ENCODE measurements around the gene SLC4A5. TPM values are rescaled to one million over a fixed set of nuclear protein-coding genes. Genes with fewer than 3 reads are reported as not detected.
"Not testable (repeated sequence)": the region's sequence is repeated elsewhere in the genome, so short reads cannot be mapped to it uniquely, and the experiment has no call there.

SLC4A5 gene
- total RNA-seq, 2 experiments from 2014 or later, result 1.1 to 2.3 TPM

- CTCF ChIA-PET, result interaction anchor here (0.7 to 2.7 kb wide), 3 partner anchors 8 to 93 kb away, joined by 3 to 17 read pairs (median 4); no protein-coding TSS in a partner anchor
- no peak overlapping the region for H3K27ac Mint-ChIP-seq
- DNase-seq, result no peak
- H3K4me3 Mint-ChIP-seq, result no peak overlapping the region
- no peaks in the 10 kb centered on the region for H3K9me3 Mint-ChIP-seq
- H3K27me3 Mint-ChIP-seq (ENCODE audit: low read depth), result no peaks in the 10 kb centered on the region
- no peaks in the 10 kb centered on the region for H3K4me1 Mint-ChIP-seq (ENCODE audit: low read depth)
- no peaks in the 10 kb centered on the region for H3K36me3 Mint-ChIP-seq (ENCODE audit: low read depth)
- intact Hi-C loops (cut with micrococcal nuclease), result no loop called here
These were observed 100.7 kb downstream of the SLC4A5 start for GRCh38 chr2:74242354-74243071.

- intact Hi-C loops (cut with micrococcal nuclease), result no loop called here
- CTCF ChIA-PET, result interaction anchor here (1.1 to 1.8 kb wide), 2 partner anchors 11 to 415 kb away, joined by 3 to 9 read pairs; no protein-coding TSS in a partner anchor
- no peak overlapping the region for H3K27ac Mint-ChIP-seq
- peaks cover 6% of the 10 kb centered on the region for H3K4me1 Mint-ChIP-seq (ENCODE audit: low read depth)
- H3K9me3 Mint-ChIP-seq, result no peaks in the 10 kb centered on the region
- DNase-seq, result no peak
- H3K4me3 Mint-ChIP-seq, result no peak overlapping the region
- no peaks in the 10 kb centered on the region for H3K27me3 Mint-ChIP-seq (ENCODE audit: low read depth)
- no peaks in the 10 kb centered on the region for H3K36me3 Mint-ChIP-seq (ENCODE audit: low read depth)
These were observed 103.9 kb downstream of the SLC4A5 start for GRCh38 chr2:74239346-74239745.

DNA sequence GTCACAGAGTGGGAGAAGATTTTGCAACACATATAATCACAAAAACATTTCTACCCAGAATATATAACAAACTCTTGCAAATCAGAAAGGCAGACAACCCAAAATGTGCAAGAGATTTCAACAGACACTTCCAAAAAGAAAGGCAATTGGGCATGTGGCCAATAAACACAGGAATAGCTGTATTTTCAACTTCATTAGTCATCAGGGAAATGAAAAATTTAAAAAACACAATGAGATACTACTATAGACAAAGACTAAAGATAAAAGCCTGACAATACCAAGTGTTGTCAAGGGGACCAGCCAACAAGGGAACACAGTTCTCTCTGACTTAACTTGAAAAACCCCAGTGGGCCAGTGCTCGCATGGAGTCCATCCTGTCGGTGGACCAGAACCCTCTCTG, 104.3 kb downstream of the SLC4A5 start:
- intact Hi-C loops (cut with micrococcal nuclease), result no loop called here

DNA sequence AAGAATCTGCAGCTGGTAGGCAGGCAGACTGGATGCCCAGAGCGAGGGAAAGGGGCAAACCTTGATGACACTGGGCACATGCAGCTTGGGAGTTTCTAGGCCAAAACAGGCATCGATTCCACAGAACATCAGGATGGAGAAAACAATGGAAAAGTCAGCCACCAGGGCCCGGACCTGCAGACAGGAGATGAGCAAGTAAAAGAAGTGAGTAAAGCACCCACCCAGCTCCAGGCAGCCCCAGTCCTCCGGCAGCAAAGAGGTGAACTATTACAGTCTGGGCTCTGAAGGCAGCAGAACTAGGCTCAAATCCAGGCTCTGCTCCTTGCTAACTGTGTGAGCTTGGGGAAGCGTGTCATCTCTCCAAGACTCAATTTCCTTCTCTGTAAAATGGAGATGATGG, 108.2 kb downstream of the SLC4A5 start:
- intact Hi-C loops (cut with micrococcal nuclease), result no loop called here
- no peak for DNase-seq
- H3K27ac Mint-ChIP-seq, result no peak overlapping the region
- H3K4me3 Mint-ChIP-seq, result no peak overlapping the region
- H3K4me1 Mint-ChIP-seq (ENCODE audit: low read depth), result peaks cover 6% of the 10 kb centered on the region
- no peaks in the 10 kb centered on the region for H3K27me3 Mint-ChIP-seq (ENCODE audit: low read depth)
- H3K36me3 Mint-ChIP-seq (ENCODE audit: low read depth), result no peaks in the 10 kb centered on the region
- CTCF ChIA-PET, result interaction anchor here (1.2 to 2.1 kb wide), 2 partner anchors 14 to 100 kb away, joined by 3 to 8 read pairs; no protein-coding TSS in a partner anchor
- no peaks in the 10 kb centered on the region for H3K9me3 Mint-ChIP-seq

More for the DNA sequence above, 104.3 kb downstream of the SLC4A5 start:
- no peak for DNase-seq
- Mint-ChIP-seq H3K4me3 (no peak overlapping the region), H3K27ac (no peak overlapping the region), H3K27me3 (ENCODE audit: low read depth) (no peaks in the 10 kb centered on the region), H3K36me3 (ENCODE audit: low read depth) (no peaks in the 10 kb centered on the region), H3K9me3 (no peaks in the 10 kb centered on the region), H3K4me1 (ENCODE audit: low read depth) (peaks cover 6% of the 10 kb centered on the region)
- CTCF ChIA-PET, result interaction anchor here (1.1 to 1.8 kb wide), 2 partner anchors 11 to 415 kb away, joined by 3 to 9 read pairs; no protein-coding TSS in a partner anchor

GRCh38 chr2:74233648-74234047, 109.6 kb downstream of the SLC4A5 start:
- CTCF ChIA-PET, result interaction anchor here (1.2 to 2.1 kb wide), 2 partner anchors 15 to 101 kb away, joined by 3 to 8 read pairs; no protein-coding TSS in a partner anchor
- intact Hi-C loops (cut with micrococcal nuclease), result no loop called here

GRCh38 chr2:74232426-74232825, 110.8 kb downstream of the SLC4A5 start:
- intact Hi-C loops (cut with micrococcal nuclease), result no loop called here
- CTCF ChIA-PET, result interaction anchor here (0.5 to 0.9 kb wide), 2 partner anchors 10 to 62 kb away, joined by 3 read pairs; no protein-coding TSS in a partner anchor

More at GRCh38 chr2:74233648-74234047, 109.6 kb downstream of the SLC4A5 start:
- Mint-ChIP-seq H3K27ac (no peak overlapping the region), H3K9me3 (no peaks in the 10 kb centered on the region), H3K36me3 (ENCODE audit: low read depth) (no peaks in the 10 kb centered on the region), H3K27me3 (ENCODE audit: low read depth) (no peaks in the 10 kb centered on the region), H3K4me3 (no peak overlapping the region), H3K4me1 (ENCODE audit: low read depth) (peaks cover 6% of the 10 kb centered on the region)
- no peak for DNase-seq

DNA sequence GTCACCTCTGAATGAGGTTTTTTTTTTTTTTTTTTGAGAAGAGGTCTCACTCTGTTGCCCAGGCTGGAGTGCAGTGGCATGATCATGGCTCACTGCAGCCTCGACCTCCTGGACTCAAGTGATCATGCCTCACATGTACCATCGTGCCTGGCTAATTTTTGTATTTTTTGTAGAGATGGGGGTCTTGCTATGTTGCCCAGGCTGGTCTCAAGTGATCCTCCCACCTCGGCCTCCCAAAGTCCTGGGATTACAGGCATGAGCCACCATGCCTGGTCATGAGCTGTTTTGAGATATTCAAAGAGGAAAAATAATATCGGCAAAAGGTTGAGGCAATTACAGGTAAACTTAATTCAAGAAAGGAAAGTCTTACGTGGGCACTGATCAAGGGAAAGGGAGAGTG, 113.4 kb downstream of the SLC4A5 start:
- H3K27ac Mint-ChIP-seq; H3K27me3 Mint-ChIP-seq (ENCODE audit: low read depth); DNase-seq; intact Hi-C loops (cut with micrococcal nuclease); H3K4me1 Mint-ChIP-seq (ENCODE audit: low read depth); H3K36me3 Mint-ChIP-seq (ENCODE audit: low read depth); H3K4me3 Mint-ChIP-seq; H3K9me3 Mint-ChIP-seq: not testable (repeated sequence)
- CTCF ChIA-PET, result interaction anchor here (0.5 to 0.9 kb wide), 3 partner anchors 14 to 298 kb away, joined by 3 to 5 read pairs (median 4); no protein-coding TSS in a partner anchor

More at GRCh38 chr2:74232426-74232825, 110.8 kb downstream of the SLC4A5 start:
- DNase-seq, result no peak
- Mint-ChIP-seq H3K4me1 (ENCODE audit: low read depth) (peaks cover 6% of the 10 kb centered on the region), H3K9me3 (no peaks in the 10 kb centered on the region), H3K27me3 (ENCODE audit: low read depth) (no peaks in the 10 kb centered on the region), H3K4me3 (no peak overlapping the region), H3K27ac (no peak overlapping the region), H3K36me3 (ENCODE audit: low read depth) (no peaks in the 10 kb centered on the region)

DNA sequence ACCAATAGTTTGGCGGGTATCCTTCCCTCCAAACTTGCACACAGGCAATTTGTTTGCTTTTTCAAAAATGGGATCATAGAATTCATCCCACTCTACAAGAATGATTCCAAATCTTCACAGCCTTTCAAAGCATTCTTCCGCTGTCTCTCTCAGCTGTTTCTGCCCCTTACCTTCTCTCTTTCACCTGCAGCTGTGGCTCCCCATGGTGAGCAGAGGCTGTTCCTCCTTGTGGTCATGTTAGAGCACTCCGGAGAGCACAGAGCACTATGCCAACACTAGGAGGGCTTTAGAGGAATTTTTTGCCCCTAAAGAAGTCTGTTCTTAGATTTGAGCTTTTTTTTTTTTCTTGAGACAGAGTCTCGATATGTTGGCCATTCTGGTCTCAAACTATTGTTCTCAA, 114.4 kb downstream of the SLC4A5 start:
- CTCF ChIA-PET, result interaction anchor here (0.9 kb wide), 2 partner anchors 13 to 37 kb away, joined by 4 to 5 read pairs; no protein-coding TSS in a partner anchor
- H3K27ac Mint-ChIP-seq, result no peak overlapping the region
- H3K36me3 Mint-ChIP-seq (ENCODE audit: low read depth), result no peaks in the 10 kb centered on the region
- intact Hi-C loops (cut with micrococcal nuclease), result no loop called here
- no peaks in the 10 kb centered on the region for H3K4me1 Mint-ChIP-seq (ENCODE audit: low read depth)
- H3K4me3 Mint-ChIP-seq, result no peak overlapping the region
- DNase-seq, result no peak
- H3K9me3 Mint-ChIP-seq, result no peaks in the 10 kb centered on the region
- H3K27me3 Mint-ChIP-seq (ENCODE audit: low read depth), result no peaks in the 10 kb centered on the region

- Mint-ChIP-seq H3K27me3 (ENCODE audit: low read depth) (no peaks in the 10 kb centered on the region), H3K27ac (no peak overlapping the region), H3K4me3 (no peak overlapping the region), H3K9me3 (no peaks in the 10 kb centered on the region), H3K4me1 (ENCODE audit: low read depth) (no peaks in the 10 kb centered on the region), H3K36me3 (ENCODE audit: low read depth) (no peaks in the 10 kb centered on the region)
- intact Hi-C loops (cut with micrococcal nuclease), result no loop called here
- DNase-seq, result no peak
- CTCF ChIA-PET, result interaction anchor here (1.1 to 1.4 kb wide), 2 partner anchors 22 to 49 kb away, joined by 3 to 4 read pairs; partner anchors contain the start of gene MOB1A
These were observed 115.6 kb downstream of the SLC4A5 start for GRCh38 chr2:74227646-74228045.

GRCh38 chr2:74226648-74227213, 116.5 kb downstream of the SLC4A5 start:
- no peak for DNase-seq
- Mint-ChIP-seq H3K27me3 (ENCODE audit: low read depth) (no peaks in the 10 kb centered on the region), H3K4me3 (no peak overlapping the region), H3K27ac (no peak overlapping the region), H3K9me3 (no peaks in the 10 kb centered on the region), H3K36me3 (ENCODE audit: low read depth) (no peaks in the 10 kb centered on the region), H3K4me1 (ENCODE audit: low read depth) (no peaks in the 10 kb centered on the region)
- CTCF ChIA-PET, result interaction anchor here (1.1 to 1.4 kb wide), 2 partner anchors 23 to 48 kb away, joined by 3 to 4 read pairs; partner anchors contain the start of gene MOB1A
- intact Hi-C loops (cut with micrococcal nuclease), result no loop called here

GRCh38 chr2:74225698-74226459, 117.3 kb downstream of the SLC4A5 start:
- no peaks in the 10 kb centered on the region for H3K9me3 Mint-ChIP-seq
- H3K27me3 Mint-ChIP-seq (ENCODE audit: low read depth), result no peaks in the 10 kb centered on the region
- CTCF ChIA-PET, result no interaction called here
- DNase-seq, result no peak
- H3K27ac Mint-ChIP-seq, result no peak overlapping the region
- H3K4me1 Mint-ChIP-seq (ENCODE audit: low read depth), result no peaks in the 10 kb centered on the region
- no peaks in the 10 kb centered on the region for H3K36me3 Mint-ChIP-seq (ENCODE audit: low read depth)
- H3K4me3 Mint-ChIP-seq, result no peak overlapping the region
- intact Hi-C loops (cut with micrococcal nuclease), result no loop called here

Data from activated naive CD4-positive, alpha-beta T cell treated with anti-CD3 and anti-CD28 coated beads for 36 hours (primary cell).